ENCODE measurements around the gene RPS6KL1.
A peak's percentile ranks its signal among the peaks of the same experiment; 100 is the strongest.

Gene RPS6KL1

DNA sequence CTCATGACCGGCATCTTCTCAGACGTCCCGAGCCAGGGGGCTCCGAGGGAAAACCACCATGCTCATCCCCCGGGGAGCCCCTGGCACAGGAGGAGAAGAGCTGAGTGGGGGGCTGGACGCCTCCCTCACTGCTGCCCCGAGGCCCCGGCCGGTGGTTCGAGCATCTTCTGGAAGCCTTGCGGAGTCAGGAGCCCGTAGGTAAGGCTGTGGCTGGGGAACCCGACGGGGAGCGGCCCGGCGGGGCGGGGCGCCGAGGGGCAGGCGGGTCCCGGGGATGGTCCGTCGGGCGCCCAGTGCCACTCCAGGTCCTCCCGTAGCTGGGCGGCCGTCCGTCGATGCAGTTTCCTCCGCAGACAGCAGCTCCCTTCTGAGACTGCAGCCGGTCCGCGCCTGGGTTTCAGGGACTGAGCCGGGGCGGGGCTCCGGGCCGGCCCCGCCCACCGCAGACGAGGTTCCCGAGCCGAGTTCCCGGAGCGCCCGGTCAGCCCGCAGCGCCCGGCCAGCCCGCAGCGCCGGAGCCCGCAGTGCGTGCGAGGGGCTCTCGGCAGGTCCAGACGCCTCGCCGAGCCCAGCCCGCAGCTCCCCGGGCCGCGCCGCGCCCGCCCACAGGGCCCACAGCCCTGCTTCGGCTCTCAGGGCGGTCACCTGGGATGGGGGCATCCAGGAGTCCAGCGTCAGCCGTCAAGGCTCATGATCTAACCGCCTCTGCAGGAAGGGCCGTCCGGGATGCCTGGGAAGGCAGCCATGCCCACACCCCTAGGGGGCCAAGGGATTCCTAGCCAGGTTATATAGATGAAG is 32.4 kb upstream of the RPS6KL1 start, which contains the start of gene PGF:
PGF (minus strand) TSS at position 369 of the 798 bp plus-strand sequence; CDS start at position 14, 355 bp downstream.
- peak within 1 kb of the TSS; percentile 59 for H3K4me3 ChIP-seq (ENCODE audit: insufficient read length, low read depth)
- no peaks in the 10 kb centered on the region for H3K9me3 ChIP-seq (ENCODE audit: insufficient read depth, low read length)
- no peak for TF ChIP-seq ZNF274 (IDR thresholded peaks at IDR 0.05; ENCODE audit: low read depth, low read length)
- no peaks in the 10 kb centered on the region for H3K36me3 ChIP-seq (ENCODE audit: insufficient read depth, insufficient read length, low read length)
- H3K27me3 ChIP-seq (ENCODE audit: insufficient read depth, insufficient read length), result peaks cover 14% of the 10 kb centered on the region
- H3K4me1 ChIP-seq (ENCODE audit: insufficient read depth, insufficient read length), result peaks cover 17% of the 10 kb centered on the region
- DNase-seq (ENCODE audit: low read depth, low spot score), result no peak
- H3K9ac ChIP-seq (ENCODE audit: insufficient read length, low read depth), result peak within 1 kb of the TSS; percentile 72

GRCh38 chr14:74954947-74955228 is 31.8 kb upstream of the RPS6KL1 start:
- H3K36me3 ChIP-seq (ENCODE audit: insufficient read depth, insufficient read length, low read length), result no peaks in the 10 kb centered on the region
- peaks cover 17% of the 10 kb centered on the region for H3K4me1 ChIP-seq (ENCODE audit: insufficient read depth, insufficient read length)
- DNase-seq (ENCODE audit: low read depth, low spot score), result no peak
- peak overlapping the region; percentile 59 for H3K4me3 ChIP-seq (ENCODE audit: insufficient read length, low read depth)
- no peaks in the 10 kb centered on the region for H3K9me3 ChIP-seq (ENCODE audit: insufficient read depth, low read length)
- peaks cover 14% of the 10 kb centered on the region for H3K27me3 ChIP-seq (ENCODE audit: insufficient read depth, insufficient read length)
- peak overlapping the region; percentile 70 for H3K9ac ChIP-seq (ENCODE audit: insufficient read length, low read depth)
- TF ChIP-seq ZNF274 (IDR thresholded peaks at IDR 0.05; ENCODE audit: low read depth, low read length), result no peak
- no peak for TF ChIP-seq SUZ12 (IDR thresholded peaks at IDR 0.05; ENCODE audit: extremely low read depth, insufficient read depth, insufficient read length)
- TF ChIP-seq YY1 (IDR thresholded peaks at IDR 0.05; ENCODE audit: insufficient read depth, insufficient read length), result no peak

- peak overlapping the region; percentile 70 for H3K9ac ChIP-seq (ENCODE audit: insufficient read length, low read depth)
- TF ChIP-seq ZNF274 (IDR thresholded peaks at IDR 0.05; ENCODE audit: low read depth, low read length), result no peak
- no peaks in the 10 kb centered on the region for H3K9me3 ChIP-seq (ENCODE audit: insufficient read depth, low read length)
- peak overlapping the region; percentile 59 for H3K4me3 ChIP-seq (ENCODE audit: insufficient read length, low read depth)
- H3K27me3 ChIP-seq (ENCODE audit: insufficient read depth, insufficient read length), result peaks cover 14% of the 10 kb centered on the region
- no peaks in the 10 kb centered on the region for H3K36me3 ChIP-seq (ENCODE audit: insufficient read depth, insufficient read length, low read length)
- peaks cover 17% of the 10 kb centered on the region for H3K4me1 ChIP-seq (ENCODE audit: insufficient read depth, insufficient read length)
- no peak for DNase-seq (ENCODE audit: low read depth, low spot score)
Measured at GRCh38 chr14:74954232-74954946, 31.3 kb upstream of the RPS6KL1 start.

DNA sequence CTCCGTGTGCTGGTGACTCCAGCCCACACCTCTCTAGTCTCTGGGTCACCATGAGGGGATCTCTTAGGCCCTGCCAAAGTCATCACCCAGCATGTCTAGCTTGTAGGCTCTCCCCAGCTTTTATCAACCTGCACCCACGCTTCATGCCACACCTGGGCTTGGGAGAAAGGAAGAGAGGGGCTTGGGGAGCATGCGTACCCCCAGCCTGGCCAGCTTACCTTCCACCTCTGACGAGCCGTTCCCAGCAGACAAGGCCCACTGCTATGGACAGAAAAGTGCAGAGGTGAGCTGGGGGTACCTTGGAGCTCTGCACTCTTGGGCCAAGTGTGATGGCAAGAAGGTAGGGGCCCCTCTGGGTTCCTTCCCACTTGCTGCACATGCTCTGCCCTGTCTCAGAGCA is 30.6 kb upstream of the RPS6KL1 start:
- DNase-seq (ENCODE audit: low read depth, low spot score), result no peak
- peaks cover 14% of the 10 kb centered on the region for H3K27me3 ChIP-seq (ENCODE audit: insufficient read depth, insufficient read length)
- peaks cover 3% of the 10 kb centered on the region for H3K36me3 ChIP-seq (ENCODE audit: insufficient read depth, insufficient read length, low read length)
- peak overlapping the region; percentile 42 for H3K9ac ChIP-seq (ENCODE audit: insufficient read length, low read depth)
- H3K4me1 ChIP-seq (ENCODE audit: insufficient read depth, insufficient read length), result peaks cover 17% of the 10 kb centered on the region
- no peak overlapping the region for H3K4me3 ChIP-seq (ENCODE audit: insufficient read length, low read depth)
- no peak for TF ChIP-seq YY1 (IDR thresholded peaks at IDR 0.05; ENCODE audit: insufficient read depth, insufficient read length)
- no peak for TF ChIP-seq SUZ12 (IDR thresholded peaks at IDR 0.05; ENCODE audit: extremely low read depth, insufficient read depth, insufficient read length)
- TF ChIP-seq ZNF274 (IDR thresholded peaks at IDR 0.05; ENCODE audit: low read depth, low read length), result no peak
- no peaks in the 10 kb centered on the region for H3K9me3 ChIP-seq (ENCODE audit: insufficient read depth, low read length)

- no peak for DNase-seq (ENCODE audit: low read depth, low spot score)
- no peak overlapping the region for H3K4me3 ChIP-seq (ENCODE audit: insufficient read length, low read depth)
- H3K27me3 ChIP-seq (ENCODE audit: insufficient read depth, insufficient read length), result peaks cover 14% of the 10 kb centered on the region
- TF ChIP-seq ZNF274 (IDR thresholded peaks at IDR 0.05; ENCODE audit: low read depth, low read length), result no peak
- TF ChIP-seq YY1 (IDR thresholded peaks at IDR 0.05; ENCODE audit: insufficient read depth, insufficient read length), result no peak
- TF ChIP-seq SUZ12 (IDR thresholded peaks at IDR 0.05; ENCODE audit: extremely low read depth, insufficient read depth, insufficient read length), result no peak
- peaks cover 3% of the 10 kb centered on the region for H3K36me3 ChIP-seq (ENCODE audit: insufficient read depth, insufficient read length, low read length)
- no peak overlapping the region for H3K9ac ChIP-seq (ENCODE audit: insufficient read length, low read depth)
- peaks cover 17% of the 10 kb centered on the region for H3K4me1 ChIP-seq (ENCODE audit: insufficient read depth, insufficient read length)
- H3K9me3 ChIP-seq (ENCODE audit: insufficient read depth, low read length), result no peaks in the 10 kb centered on the region
Measured at GRCh38 chr14:74952697-74953484, 29.8 kb upstream of the RPS6KL1 start.

GRCh38 chr14:74952180-74952665 is 29.2 kb upstream of the RPS6KL1 start:
- Histone ChIP-seq H3K4me1 (ENCODE audit: insufficient read depth, insufficient read length) (peaks cover 17% of the 10 kb centered on the region), H3K9me3 (ENCODE audit: insufficient read depth, low read length) (no peaks in the 10 kb centered on the region), H3K27me3 (ENCODE audit: insufficient read depth, insufficient read length) (peaks cover 14% of the 10 kb centered on the region), H3K9ac (ENCODE audit: insufficient read length, low read depth) (peak overlapping the region; percentile 42), H3K4me3 (ENCODE audit: insufficient read length, low read depth) (no peak overlapping the region), H3K36me3 (ENCODE audit: insufficient read depth, insufficient read length, low read length) (peaks cover 8% of the 10 kb centered on the region)
- no peak for TF ChIP-seq YY1 (IDR thresholded peaks at IDR 0.05; ENCODE audit: insufficient read depth, insufficient read length)
- no peak for DNase-seq (ENCODE audit: low read depth, low spot score)

Measured in NT2/D1 (cell line).